Prostate gland (tissue), 2 donors: ENCODE measurements around the gene ME3. TPM values are rescaled to one million over a fixed set of nuclear protein-coding genes. Genes with fewer than 3 reads are reported as not detected.

Experiments
- DNase-seq: peaks from one replicate; pipeline ENCODE4 v3.0.0-alpha.2; 2019; ENCODE audit warnings: low spot score
- H3K27ac ChIP-seq, 2 donors: fragments of 200-600 bp; sonication (generic); 2 replicates each; pipeline ENCODE4 v1.5.1; 2017 to 2019
- H3K27me3 ChIP-seq: fragments of 200-600 bp; sonication (generic); replicated peaks from 2 replicates; pipeline ENCODE4 v1.5.1; 2019; ENCODE audit not compliant: insufficient read depth
- H3K36me3 ChIP-seq, 2 donors: fragments of 200-600 bp; sonication (generic); 1 replicate in 1 of 2; 2 replicates in 1 of 2; pipeline versions ENCODE4 v1.5.1 to v1.8.1; 2017 to 2019
- H3K4me1 ChIP-seq: fragments of 200-600 bp; sonication (generic); replicated peaks from 2 replicates; pipeline ENCODE4 v1.5.1; 2019
- H3K4me3 ChIP-seq, 2 donors: fragments of 200-600 bp; sonication (generic); 2 replicates each; pipeline ENCODE4 v1.5.1; 2017 to 2019
- H3K9me3 ChIP-seq: fragments of 200-600 bp; sonication (generic); 2 replicates; pipeline ENCODE4 v1.5.1; 2017
- POLR2A ChIP-seq: fragments of 450-650 bp; IDR thresholded peaks from one replicate; pipeline ENCODE4 v1.6.1; 2016; ENCODE audit warnings: antibody characterized with exemption, mild to moderate bottlenecking
- POLR2AphosphoS5 ChIP-seq: sonication (generic); formaldehyde crosslinking; IDR thresholded peaks from one replicate; pipeline ENCODE4 v1.6.1; 2017; ENCODE audit warnings: antibody characterized with exemption
- WGBS: methylation state at CpG from one replicate; pipeline ENCODE4 v1.1.5; 2018; 5-methylcytosine and 5-hydroxymethylcytosine counted together
- intact Hi-C: fragments of 100-400 bp; cut with DNase I; formaldehyde crosslinking; loops from one replicate; pipeline ENCODE4 v1.14.2; 2022
- total RNA-seq, 2 donors: library from RNA; depleted of rRNA; stranded (reverse); fragments of >200 nt; gene quantifications; one replicate each; pipeline ENCODE4 v1.1.0, GENCODE V29; 2016
- TF ChIP-seq, protein P1 (sequence below), 4 experiments: fragments of 200-600 bp in 2 of 4; fragments of 450-650 bp in 2 of 4; sonication (generic) in 2 of 4; IDR thresholded peaks; 1 replicate in 3 of 4; 2 replicates in 1 of 4; pipeline ENCODE4 v1.5.1; 2016 to 2019; ENCODE audit warnings: antibody characterized with exemption in 4 of 4, mild to moderate bottlenecking in 2 of 4, moderate library complexity in 2 of 4

Gene ME3
- total RNA-seq, 2 donors from 2014 or later = 31.4 to 107 TPM

DNA sequence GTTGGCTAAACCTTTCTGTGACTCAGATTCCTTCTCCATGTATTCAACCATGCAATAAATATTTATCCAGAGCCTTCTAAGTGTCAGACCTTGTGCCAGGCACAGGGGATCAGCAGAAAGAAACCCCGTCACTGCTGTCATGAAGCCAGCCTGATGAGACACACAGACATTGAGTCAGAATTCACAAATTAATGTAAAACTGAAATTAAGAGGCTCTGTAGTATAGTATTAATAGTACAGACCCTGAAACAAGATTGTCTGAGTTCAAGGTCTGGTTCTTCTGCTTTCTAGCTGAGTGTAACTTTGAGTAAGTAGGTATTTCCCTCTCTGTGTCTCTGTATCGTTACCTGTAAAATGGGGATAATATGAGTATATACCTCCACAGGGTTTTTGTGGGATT, 46.9 kb downstream of the ME3 start:
- TF ChIP-seq POLR2AphosphoS5 (no peak), POLR2A (no peak)
- TF ChIP-seq, protein P1, sequence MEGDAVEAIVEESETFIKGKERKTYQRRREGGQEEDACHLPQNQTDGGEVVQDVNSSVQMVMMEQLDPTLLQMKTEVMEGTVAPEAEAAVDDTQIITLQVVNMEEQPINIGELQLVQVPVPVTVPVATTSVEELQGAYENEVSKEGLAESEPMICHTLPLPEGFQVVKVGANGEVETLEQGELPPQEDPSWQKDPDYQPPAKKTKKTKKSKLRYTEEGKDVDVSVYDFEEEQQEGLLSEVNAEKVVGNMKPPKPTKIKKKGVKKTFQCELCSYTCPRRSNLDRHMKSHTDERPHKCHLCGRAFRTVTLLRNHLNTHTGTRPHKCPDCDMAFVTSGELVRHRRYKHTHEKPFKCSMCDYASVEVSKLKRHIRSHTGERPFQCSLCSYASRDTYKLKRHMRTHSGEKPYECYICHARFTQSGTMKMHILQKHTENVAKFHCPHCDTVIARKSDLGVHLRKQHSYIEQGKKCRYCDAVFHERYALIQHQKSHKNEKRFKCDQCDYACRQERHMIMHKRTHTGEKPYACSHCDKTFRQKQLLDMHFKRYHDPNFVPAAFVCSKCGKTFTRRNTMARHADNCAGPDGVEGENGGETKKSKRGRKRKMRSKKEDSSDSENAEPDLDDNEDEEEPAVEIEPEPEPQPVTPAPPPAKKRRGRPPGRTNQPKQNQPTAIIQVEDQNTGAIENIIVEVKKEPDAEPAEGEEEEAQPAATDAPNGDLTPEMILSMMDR (IDR thresholded peaks at IDR 0.05) = no peak
- Histone ChIP-seq H3K36me3 (no peaks in the 10 kb centered on the region), H3K27me3 (no peaks in the 10 kb centered on the region), H3K4me1 (no peaks in the 10 kb centered on the region), H3K4me3 (no peak overlapping the region), H3K27ac (no peak overlapping the region), H3K9me3 (no peaks in the 10 kb centered on the region)
- WGBS = 86% methylated on average over 2 of the region's 2 CpGs
- intact Hi-C loops = no loop called here
- no peak for DNase-seq

DNA sequence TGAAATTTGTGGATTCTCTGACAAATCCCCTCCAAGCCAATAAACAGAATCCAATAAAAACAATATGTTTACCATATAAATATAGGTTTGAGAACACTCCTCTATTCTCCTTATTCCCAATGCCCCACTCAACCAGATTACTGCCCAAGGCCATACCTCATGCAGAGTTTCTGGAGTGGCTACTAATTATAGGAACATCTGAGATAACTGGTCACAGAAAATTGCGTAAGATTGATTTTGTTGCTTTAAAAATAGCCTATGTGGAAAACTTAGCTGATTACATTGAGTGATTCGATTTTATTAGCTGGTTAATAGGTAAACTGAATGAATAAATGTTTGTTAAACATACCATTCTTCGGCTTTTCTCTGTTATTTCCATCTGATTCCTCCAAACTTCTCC, 48.0 kb downstream of the ME3 start:
- Histone ChIP-seq H3K4me1 (no peaks in the 10 kb centered on the region), H3K27ac (no peak overlapping the region), H3K4me3 (no peak overlapping the region), H3K36me3 (no peaks in the 10 kb centered on the region), H3K27me3 (no peaks in the 10 kb centered on the region), H3K9me3 (no peaks in the 10 kb centered on the region)
- intact Hi-C loops = loop anchor here (5.0 kb wide), 1 partner anchor 48 kb away; the partner anchor contains the start of gene ME3
- TF ChIP-seq, protein P1 (IDR thresholded peaks at IDR 0.05) = no peak
- TF ChIP-seq POLR2A (no peak), POLR2AphosphoS5 (no peak)
- DNase-seq = no peak
- 80% methylated on average over 3 of the region's 3 CpGs for WGBS

DNA sequence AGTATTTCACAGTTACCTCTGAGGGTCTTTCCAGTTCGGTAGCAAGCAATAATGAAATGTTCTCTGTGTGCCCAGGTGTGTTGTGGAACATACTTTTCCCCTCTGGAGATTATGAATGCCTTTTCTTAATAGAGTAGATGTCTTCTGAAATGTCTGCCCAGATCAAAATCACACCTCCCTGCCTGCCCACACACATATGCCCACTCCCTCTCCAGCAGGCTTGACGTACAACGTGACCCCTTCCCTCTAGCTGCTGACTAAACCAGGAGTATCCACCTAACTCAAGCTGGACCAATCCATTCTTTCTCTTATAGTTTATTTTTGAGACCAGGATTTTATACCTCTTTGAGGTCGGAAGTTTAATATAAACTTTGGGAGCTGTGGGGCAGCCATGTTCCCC, 48.7 kb downstream of the ME3 start:
- Histone ChIP-seq H3K4me3 (no peak overlapping the region), H3K9me3 (no peaks in the 10 kb centered on the region), H3K4me1 (no peaks in the 10 kb centered on the region), H3K27me3 (no peaks in the 10 kb centered on the region), H3K36me3 (no peaks in the 10 kb centered on the region), H3K27ac (no peak overlapping the region)
- TF ChIP-seq POLR2AphosphoS5 (no peak), POLR2A (no peak)
- TF ChIP-seq, protein P1 (IDR thresholded peaks at IDR 0.05) = no peak
- no peak for DNase-seq
- 97% methylated on average over 4 of the region's 4 CpGs for WGBS
- intact Hi-C loops = loop anchor here (5.0 kb wide), 1 partner anchor 49 kb away; the partner anchor contains the start of gene ME3

DNA sequence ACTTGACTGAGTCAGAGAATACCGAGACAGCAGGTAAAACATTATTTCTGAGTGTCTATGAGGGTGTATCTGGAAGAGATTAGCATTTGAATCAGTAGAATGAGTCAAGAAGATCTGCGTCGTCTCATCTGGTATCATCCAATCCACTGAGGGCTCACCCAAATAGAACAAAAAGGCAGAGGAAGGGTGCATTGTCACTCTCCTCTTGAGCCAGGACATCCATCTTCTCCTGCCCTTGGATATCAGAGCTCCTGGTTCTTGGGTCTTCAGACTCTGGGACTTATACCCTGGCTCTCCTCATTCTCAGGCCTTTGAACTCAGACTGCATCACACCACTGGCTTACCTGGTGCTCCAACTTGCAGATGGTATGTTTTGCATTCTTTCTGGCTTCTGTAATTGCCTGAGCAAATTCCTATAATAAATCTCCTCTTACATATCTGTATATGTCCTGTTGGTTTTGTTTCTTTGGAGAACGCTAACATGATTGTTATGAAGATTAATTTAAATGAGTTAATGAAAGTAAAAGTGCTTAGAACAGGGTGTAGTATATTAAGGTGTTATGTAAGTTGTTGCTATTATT, 49.3 kb downstream of the ME3 start:
- no peak overlapping the region for H3K27ac ChIP-seq
- intact Hi-C loops = loop anchor here (5.0 kb wide), 1 partner anchor 49 kb away; the partner anchor contains the start of gene ME3
- no peak for DNase-seq
- no peaks in the 10 kb centered on the region for H3K27me3 ChIP-seq
- H3K9me3 ChIP-seq = no peaks in the 10 kb centered on the region
- no peak for TF ChIP-seq POLR2A
- TF ChIP-seq, protein P1 (IDR thresholded peaks at IDR 0.05) = no peak
- TF ChIP-seq POLR2AphosphoS5 = no peak
- H3K4me3 ChIP-seq = no peak overlapping the region
- WGBS = 87% methylated on average over 4 of the region's 4 CpGs
- H3K36me3 ChIP-seq = no peaks in the 10 kb centered on the region
- no peaks in the 10 kb centered on the region for H3K4me1 ChIP-seq

DNA sequence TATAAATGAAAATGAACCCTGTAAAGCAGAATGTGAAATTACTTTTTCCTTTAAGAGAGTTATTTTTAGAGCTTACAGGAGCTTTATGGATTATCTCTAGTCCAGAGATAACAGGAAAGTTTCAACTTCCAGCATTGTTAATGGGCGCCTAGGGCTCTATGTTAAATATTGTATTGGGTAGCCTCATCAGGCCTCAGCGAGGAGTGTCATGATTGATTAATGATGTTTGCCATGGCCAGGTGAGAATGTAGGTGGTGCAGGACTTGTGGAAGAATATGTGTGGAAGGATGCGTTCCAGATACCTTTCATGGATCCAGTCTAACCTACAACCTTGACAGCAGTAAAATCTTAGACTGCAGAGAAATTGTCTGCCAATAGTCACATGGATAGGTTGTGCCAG, 50.6 kb downstream of the ME3 start:
- H3K36me3 ChIP-seq = no peaks in the 10 kb centered on the region

More for the DNA sequence above, 50.6 kb downstream of the ME3 start:
- Histone ChIP-seq H3K4me3 (no peak overlapping the region), H3K9me3 (no peaks in the 10 kb centered on the region), H3K27me3 (no peaks in the 10 kb centered on the region), H3K4me1 (no peaks in the 10 kb centered on the region), H3K27ac (peak overlapping the region in 1 of 2 donors; percentile 29)
- no peak for DNase-seq
- WGBS = 66% methylated on average over 3 of the region's 3 CpGs
- no peak for TF ChIP-seq POLR2AphosphoS5
- TF ChIP-seq, protein P1 (IDR thresholded peaks at IDR 0.05) = no peak
- no peak for TF ChIP-seq POLR2A
- intact Hi-C loops = loop anchor here (5.0 kb wide), 1 partner anchor 50 kb away; the partner anchor contains the start of gene ME3
